A673 (cell line): Measurements from ENCODE around the gene SEC61A2.

Experiments used
- CTCF ChIP-seq: fragments of 300-800, 200-600 bp; sonication (generic); conservative IDR thresholded peaks from 2 replicates; pipeline ENCODE4 v1.5.1; 2017; ENCODE audit warnings: low read depth, mild to moderate bottlenecking, antibody characterized with exemption, low read length, moderate library complexity, mixed read lengths
- EZH2 ChIP-seq: fragments of 200-600 bp; sonication (generic); IDR thresholded peaks from 2 replicates; pipeline ENCODE4 v1.6.1; 2017; ENCODE audit warnings: borderline replicate concordance, low read depth, mild to moderate bottlenecking, mixed read lengths, antibody characterized with exemption, low read length; ENCODE audit not compliant: poor library complexity, severe bottlenecking

DNA sequence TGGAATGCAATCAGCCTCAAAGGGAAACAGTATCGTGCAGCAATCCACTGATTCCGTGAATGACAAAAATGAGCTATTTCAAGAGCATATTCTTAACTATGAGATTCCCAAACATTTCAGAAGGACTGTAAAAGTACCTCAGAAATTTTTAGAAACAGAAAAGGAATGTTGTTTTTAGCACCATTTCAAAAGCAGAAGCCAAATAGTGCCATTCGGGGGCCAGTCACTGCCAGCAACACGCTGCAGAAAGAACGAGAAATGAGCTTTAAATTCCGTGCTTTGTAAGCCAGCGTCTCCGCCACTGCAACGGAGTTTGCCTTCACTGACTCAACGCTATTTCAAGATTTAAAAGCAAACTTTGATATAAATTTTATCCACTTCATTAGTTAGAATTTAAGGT, 59.9 kb downstream of the SEC61A2 start:
- no peak for TF ChIP-seq CTCF
- no peak for TF ChIP-seq EZH2
